GM12875 (cell line): Measurements from ENCODE around the gene CYP2A13.
A peak's percentile ranks its signal among the peaks of the same experiment; 100 is the strongest.

Experiments used
- H3K4me3 ChIP-seq: one replicate; pipeline ENCODE4 v1.5.1; 2011; ENCODE audit warnings: low read depth, low read length, control low read depth
- TF ChIP-seq, protein P1 (sequence below): IDR thresholded peaks from 2 replicates; pipeline ENCODE4 v1.5.1; 2011; ENCODE audit warnings: low read depth, mild to moderate bottlenecking, control low read depth, inconsistent platforms, low read length, moderate library complexity, borderline replicate concordance; ENCODE audit not compliant: insufficient read depth

The CYP2A13 gene

DNA sequence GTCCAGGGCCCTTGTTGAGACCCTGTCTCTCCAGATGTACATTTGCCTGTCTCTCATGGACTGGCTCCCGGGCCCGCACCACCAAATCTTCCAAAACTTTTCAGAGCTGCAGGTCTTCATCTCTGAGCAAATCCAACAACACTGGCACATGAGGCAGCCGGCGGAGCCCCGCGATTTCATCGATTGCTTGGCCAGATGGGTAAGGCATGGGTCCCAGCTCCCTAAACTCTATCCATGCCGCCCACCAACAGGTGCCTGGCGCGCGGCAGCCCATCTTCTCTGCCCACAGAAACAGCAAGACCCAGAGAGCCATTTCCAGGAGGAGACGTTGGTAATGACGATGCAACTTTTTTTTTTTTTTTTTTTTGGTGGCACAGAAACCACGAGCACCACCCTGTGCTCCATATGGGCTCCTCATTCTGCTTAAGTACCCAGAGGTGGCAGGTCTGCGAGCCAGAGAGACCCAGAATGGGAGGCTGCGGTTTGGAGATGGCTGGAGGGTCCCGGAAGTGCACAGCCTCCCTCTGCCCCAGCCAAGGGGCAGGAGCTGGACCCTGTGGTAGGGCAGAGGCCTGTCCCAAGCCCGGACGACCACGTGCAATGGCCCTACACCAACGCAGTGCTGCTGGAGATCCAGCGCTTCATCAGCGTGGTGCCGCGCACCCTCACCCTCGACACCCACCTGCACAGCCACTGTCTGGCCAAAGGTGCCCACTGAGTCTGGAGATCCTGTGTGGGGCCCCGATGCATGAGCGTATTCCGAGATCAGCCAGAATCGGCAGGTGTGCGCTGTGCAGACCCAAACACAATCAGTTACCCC lies 48.6 kb downstream of the CYP2A13 start:
- H3K4me3 ChIP-seq: no peak overlapping the region
- TF ChIP-seq, protein P1, sequence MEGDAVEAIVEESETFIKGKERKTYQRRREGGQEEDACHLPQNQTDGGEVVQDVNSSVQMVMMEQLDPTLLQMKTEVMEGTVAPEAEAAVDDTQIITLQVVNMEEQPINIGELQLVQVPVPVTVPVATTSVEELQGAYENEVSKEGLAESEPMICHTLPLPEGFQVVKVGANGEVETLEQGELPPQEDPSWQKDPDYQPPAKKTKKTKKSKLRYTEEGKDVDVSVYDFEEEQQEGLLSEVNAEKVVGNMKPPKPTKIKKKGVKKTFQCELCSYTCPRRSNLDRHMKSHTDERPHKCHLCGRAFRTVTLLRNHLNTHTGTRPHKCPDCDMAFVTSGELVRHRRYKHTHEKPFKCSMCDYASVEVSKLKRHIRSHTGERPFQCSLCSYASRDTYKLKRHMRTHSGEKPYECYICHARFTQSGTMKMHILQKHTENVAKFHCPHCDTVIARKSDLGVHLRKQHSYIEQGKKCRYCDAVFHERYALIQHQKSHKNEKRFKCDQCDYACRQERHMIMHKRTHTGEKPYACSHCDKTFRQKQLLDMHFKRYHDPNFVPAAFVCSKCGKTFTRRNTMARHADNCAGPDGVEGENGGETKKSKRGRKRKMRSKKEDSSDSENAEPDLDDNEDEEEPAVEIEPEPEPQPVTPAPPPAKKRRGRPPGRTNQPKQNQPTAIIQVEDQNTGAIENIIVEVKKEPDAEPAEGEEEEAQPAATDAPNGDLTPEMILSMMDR: no peak

DNA sequence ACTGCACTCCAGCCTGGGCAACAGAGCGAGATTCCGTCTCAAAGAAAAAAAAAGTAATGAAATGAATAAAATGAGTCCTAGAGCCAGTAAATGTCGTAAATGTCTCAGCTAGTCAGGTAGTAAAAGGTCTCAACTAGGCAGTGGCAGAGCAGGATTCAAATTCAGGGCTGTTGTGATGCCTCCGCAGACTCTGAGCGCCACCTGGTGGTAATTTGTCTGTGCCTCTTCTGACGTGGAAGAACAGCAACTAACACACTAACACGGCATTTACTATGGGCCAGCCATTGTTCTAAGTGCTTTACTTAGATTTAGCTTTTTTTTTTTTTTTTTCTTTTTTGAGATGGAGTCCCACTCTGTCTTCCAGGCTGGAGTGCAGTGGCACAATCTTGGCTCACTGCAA lies 56.2 kb downstream of the CYP2A13 start:
- TF ChIP-seq, protein P1: peak; percentile 83
- H3K4me3 ChIP-seq: no peak overlapping the region
